NCI-H1048 (cell line): ENCODE results near the gene CFLAR.
"Not testable (repeated sequence)": the region's sequence is repeated elsewhere in the genome, so short reads cannot be mapped to it uniquely, and the experiment has no call there.

Source experiments
- DNase-seq: peaks from one replicate; lab custom pipeline; 2025; lab: John Stamatoyannopoulos, UW

CFLAR gene

DNA sequence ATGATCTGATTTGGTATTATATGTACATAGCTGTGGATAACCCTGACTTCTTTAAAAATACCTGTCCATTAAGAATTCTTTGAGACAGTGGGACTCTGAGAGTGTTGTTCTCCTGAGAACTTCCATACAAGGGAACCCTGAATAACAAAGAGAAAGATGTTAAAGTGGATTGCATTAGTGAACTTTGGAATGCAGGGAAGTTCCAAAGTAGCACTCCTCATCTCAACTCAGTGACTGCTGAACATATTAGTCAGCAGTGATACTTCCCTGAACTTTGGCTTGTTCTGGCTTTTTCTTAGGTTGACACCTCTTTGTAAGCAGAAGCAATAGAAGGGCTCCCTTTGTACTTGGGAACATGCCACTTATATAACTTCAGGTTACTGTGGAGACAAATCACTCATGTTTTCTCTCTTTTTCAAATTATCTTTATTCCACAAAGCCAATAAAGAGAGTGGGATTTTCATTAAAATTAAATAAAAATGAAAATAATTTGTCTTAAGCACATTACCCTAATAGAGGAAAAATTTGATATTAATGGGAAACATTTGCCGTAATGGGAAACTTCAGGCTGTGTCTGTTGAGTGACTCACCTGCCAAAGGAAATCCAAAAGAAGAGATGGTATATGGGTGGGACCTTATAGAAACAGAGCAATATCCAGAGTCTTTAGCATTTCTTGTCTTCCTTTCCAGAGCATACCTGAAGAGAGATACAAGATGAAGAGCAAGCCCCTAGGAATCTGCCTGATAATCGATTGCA, 33.3 kb downstream of the CFLAR start:
- DNase-seq, result no peak

DNA sequence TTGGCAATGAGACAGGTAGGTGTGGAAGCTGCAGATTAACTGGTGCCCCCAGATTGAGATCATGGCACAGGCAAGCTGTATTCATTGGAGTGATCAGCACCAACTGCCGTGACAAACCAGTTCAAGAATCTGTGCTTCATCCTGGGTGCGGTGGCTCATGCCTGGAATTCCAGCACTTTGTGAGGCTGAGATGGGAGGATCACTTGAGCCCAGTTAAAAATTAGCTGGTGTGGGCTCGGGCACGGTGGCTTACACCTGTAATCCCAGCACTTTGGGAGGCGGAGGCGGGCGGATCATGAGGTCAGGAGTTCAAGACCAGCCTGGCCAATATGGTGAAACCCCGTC, 33.8 kb downstream of the CFLAR start:
- DNase-seq, result not testable (repeated sequence)

DNA sequence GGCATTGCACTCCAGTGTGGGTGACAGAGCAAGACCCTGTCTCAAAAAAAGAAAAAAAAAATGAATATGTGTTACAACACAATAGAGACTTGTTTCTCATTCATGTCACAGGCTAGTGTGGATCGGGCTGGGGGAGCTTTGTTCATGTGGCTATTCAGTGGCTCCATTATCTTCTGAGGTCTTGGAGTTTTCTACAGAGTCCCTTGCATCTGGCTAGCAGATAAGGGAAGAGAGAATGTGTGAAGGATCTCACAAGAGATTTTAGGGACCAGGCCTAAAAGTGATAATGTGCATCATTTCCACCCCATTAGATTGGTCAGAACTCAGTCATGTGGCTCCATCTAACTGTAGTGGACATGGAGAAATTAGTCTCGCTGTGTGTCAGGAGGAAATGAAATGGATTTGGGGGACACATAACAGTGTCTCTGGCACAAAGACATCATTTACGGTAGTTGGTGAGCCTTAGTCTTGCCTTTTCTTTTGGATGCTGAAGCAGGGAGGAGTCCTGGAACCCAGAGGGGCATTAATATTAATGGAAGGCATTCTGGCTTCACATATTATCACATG, 34.6 kb downstream of the CFLAR start:
- DNase-seq, result no peak

DNA sequence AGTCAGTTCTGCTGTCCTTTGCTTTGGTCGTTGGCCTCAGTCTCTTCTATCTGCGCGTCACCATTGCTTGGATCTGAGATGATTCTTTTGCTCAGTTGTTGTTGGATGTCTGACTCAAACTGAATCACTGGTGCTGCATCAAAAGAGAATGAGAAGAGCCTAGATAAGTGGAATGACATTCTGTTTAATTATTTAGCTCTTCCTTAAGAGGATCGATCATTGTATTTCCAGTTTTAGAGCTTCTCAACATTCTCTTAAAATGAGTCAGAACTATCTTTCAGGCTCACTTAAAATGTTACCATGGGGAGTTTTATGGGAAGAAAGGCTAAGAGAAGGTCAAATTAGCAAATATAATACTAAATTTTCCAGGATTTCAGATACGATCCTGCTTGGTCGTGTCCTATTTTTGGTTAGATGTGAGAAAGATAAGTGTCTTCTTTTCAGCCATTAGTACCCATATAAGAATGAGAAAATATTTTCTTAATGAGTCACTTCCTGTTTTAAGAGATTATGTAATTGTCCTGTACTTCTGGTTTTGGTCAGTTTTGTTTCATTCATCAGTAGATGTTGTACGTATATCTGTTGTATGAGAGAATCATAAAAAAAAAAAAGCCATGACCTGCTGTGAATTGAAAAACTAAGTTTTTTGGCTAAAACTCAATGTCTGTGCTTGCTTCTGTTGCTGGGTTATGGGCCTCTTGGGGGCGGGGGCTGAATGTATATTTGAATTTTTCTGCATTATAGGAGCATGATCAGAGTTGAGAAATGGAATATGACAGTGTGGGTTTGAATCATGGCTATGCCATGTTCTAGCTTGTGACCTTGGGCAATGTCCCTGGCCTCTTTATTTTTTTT, 35.4 kb downstream of the CFLAR start:
- DNase-seq, result no peak

DNA sequence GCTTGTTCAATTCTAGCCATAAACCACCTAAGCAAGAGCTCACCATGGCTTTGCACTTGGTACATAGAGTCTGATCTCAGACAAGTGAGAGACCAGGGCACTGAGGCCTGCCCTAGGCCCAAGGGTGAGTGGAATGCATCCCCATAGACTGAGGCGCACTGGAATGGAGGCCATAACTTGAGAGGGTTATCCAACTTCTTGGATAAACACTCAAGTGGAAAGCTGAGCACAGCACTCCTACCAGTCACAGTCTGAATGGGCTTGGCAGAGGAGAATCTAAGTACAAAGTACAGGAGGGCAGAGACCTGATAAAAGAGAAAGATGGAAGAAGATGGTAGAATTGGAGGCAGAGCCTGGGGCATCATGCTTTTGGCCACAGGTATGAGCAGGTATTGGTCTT, 36.6 kb downstream of the CFLAR start:
- DNase-seq, result no peak

DNA sequence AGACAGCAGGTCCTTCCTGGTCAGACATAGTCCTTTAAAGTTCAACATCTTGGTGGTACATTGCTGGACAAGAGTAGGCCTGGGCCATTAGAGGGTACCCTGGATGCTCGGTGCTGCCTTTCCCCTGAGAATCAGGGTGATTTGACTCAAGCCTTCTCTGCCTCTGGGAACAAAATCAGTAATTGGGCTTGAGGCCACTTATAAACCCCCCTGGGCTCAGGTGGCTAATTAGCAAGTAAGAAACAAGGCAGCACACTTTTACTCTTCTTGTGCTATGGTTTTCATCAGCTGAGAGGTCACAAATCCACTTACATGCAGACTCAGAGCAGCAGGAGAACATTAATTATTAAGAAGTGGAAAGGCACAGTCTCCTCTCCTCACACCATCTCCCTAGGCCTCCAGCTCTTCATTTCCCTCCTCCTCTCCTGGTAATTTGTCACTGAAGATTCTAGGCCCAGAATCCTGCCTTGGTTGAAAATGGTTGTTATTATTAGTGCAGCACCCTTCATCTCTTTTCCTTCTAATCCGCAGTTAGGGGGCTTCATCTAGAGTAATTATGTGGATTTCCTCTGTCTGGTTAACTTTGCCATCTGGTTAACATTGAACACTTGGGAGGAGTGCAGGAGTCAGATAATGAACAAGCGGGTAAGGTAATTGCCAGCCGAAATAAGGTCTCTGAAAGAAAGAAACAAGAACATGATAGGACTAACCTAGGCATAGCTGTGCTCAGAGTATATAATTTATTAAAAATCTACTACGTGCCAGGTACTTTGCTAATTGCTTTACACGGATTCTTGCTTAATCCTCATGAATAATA, 37.2 kb downstream of the CFLAR start:
- DNase-seq, result no peak

DNA sequence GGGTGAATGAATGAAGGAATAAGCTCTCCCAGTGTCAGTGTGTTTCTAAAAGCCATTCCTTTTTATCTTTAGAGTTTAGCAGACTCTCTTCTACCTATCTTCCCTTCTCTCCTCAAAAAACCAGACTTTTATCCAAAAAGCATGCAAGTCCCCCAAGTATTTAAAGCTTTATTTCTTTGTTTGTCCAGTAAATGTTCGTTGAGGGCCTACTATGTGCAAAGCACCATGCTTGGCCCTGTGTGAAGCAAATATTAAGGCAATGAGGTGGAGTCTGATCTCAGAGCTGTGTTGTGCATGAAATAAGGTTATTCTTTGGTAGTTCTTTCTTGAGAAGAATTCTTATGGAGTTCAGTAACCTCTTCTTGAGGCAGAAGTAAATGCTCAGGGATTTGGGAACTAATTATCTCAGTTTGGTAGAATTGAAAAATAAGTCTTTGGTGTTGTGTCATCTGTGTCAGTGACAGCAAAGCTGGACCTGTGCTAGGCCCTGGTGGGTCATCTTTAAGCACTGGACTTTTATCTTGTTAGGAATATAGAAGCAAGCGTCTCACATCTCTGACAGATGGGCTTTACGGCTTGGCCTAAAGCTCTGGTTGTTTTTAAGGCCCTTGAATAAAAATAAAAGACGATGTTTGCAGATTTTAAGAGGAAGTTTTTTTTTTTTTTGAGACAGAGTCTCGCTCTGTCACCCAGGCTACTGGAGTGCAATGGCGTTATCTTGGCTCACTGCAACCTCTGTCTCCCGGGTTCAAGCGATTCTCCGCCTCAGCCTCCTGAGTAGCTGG, 38.8 kb downstream of the CFLAR start:
- no peak for DNase-seq

DNA sequence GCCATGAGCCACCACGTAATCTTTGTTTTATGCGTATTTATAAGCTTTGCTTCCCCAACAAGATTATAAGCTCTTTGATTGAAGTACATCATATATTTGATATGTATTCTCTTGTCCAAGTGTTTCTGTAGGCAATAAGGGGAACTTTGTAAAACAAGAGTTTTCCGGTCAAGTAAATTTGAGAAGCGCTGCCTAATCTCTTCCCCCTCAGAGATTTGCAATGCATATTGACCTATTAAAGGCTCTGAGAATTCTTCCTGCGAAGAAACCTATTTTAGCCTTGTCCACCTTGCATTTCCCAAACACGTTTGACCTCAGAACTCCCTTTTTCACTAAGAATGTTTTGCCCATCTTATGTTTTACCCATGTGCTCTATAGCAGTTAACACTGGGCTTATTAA, 40.1 kb downstream of the CFLAR start:
- no peak for DNase-seq

DNA sequence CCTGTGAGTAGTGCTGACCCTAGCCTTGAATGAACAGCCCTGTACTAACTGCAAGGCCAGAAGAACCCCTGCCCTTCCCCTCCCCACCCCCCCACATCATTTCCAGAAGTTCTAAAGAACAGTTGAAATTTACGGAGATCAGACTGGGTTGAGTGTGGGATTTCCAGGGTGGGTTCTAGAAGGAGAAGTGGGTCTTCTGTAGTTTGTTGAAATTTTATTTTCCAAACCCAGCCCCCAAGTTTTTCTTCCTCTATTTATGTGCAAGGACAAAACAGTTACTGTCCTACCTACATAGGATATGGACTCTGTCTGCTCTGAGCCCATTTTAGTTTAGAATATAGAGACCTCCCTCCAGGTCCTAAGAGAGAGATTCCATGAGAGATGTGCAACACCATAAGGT, 40.7 kb downstream of the CFLAR start:
- no peak for DNase-seq

DNA sequence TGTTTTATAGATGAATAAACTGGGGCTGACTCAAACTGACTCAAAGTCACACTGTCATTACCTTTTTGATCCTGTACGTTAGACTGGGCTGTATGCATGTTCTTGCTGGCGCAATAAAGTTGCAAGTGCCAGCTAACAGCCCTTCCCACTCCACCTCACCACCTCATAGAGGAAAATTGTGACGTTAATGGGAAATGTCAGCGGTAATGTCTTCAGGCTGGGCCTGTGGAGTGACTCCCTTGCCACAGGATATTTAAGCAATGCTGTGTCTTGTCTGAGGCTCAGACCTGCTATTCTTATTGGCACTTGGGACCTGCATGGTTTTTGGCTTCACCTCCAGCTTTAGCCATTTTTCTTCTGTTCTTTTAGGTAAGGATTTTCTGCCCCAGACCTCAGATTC, 41.7 kb downstream of the CFLAR start:
- DNase-seq, result no peak

DNA sequence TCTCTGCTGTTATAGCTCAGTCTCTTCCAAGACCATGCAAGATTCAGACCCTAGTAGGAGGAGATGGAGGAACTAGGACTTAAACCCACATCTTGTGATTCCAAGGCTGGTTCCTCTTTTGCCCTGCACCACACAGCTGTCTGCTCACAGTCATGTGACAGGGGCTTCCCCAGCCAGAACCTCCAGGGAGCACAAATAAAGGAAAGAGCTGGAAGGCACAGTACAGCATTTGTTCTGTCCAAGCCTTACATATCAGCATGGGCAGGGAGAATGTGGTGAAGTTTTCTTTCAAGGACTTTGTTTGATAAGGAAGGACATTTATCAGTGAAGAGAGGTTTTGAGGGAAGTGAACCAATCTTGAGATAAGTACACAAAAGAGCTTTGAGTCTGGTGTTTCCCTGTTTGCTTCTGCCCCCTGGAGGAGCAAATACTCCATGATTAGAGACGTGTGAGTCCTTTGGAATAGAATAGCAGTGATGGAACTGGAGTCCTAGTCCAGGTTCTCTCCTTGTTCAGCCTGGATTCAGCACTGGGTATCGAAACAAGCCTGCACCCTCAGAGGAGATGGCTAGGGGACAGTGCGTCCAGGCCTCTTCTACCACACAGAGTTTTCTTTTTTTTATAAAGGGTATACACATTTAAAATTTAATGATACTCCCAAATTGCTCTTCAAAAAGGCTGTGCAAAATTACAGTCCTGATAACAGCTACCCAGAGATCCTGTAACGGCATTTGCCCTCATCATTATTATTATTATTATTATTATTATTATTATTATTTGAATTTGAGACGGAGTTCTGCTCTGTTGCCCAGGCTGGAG, 42.4 kb downstream of the CFLAR start:
- no peak for DNase-seq

DNA sequence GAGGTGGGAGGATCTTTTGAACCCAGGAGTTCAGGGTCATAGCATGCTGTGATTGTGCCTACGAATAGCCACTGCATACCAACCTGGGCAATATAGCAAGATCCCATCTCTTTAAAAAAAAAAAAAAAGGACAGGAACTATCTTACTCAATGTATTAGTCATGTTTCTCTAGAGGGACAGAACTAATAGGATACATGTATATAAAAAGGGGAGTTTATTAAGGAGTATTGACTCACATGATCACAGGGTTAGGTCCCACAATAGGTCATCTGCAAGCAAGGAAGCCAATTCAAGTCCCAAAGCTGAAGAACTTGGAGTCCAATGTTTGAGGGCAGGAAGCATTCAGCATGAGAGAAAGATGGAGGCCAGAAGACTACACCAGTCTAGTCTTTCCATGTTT, 48.2 kb downstream of the CFLAR start:
- no peak for DNase-seq

DNA sequence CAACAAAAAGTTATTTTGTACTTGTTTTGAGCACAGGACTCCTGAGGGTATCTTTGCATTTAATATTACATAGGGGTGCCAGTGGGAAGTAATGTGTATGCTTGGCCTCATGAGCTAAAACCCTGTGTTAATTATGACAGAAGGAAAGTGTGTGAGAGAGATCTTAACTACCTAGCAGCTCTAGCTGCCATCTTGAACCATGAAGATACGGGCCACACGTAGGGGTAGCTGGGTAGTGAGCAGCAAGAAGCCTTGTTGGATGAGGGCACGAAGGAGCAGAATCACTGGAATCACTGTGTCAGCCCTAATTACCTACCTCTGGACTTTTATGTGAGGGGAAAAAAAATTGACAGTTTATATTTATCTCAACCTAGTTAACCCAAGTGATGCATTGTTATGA, 51.6 kb downstream of the CFLAR start:
- DNase-seq, result no peak

DNA sequence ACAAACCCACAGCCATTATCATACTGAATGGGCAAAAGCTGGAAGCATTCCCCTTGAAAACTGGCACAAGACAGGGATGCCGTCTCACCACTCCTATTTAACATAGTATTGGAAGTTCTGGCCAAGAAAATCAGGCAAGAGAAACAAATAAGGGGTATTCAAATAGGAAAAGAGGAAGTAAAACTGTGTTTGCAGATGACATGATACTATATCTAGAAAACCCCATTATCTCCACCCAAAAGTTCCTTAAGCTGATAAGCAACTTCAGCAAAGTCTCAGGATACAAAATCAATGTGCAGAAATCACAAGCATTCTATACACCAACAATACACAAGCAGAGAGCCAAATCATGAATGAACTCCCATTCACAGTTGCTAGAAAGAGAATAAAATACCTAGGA, 52.5 kb downstream of the CFLAR start:
- DNase-seq, result not testable (repeated sequence)

DNA sequence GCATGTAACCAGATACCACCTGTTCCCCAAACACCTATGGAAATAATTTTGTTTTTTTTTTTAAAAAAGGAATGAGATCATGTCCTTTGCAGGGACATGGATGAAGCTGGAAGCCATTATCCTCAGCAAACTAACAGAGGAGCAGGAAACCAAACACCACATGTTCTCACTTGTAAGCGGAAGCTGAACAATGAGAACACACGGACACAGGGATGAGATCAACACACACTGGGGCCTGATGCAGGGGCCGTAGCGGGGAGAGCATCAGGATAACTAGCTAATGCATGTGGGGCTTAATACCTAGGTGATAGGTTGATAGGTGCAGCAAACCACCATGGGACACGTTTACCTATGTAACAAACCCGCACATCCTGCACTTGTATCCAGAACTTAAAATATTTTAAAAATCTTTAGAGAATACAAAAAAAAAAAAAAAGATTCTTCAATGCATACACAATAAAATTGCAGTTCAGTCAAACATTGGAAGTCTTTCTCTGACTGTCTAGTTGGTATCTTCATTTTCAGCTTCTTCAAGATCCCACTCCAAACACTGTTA, 55.4 kb downstream of the CFLAR start:
- DNase-seq, result no peak

DNA sequence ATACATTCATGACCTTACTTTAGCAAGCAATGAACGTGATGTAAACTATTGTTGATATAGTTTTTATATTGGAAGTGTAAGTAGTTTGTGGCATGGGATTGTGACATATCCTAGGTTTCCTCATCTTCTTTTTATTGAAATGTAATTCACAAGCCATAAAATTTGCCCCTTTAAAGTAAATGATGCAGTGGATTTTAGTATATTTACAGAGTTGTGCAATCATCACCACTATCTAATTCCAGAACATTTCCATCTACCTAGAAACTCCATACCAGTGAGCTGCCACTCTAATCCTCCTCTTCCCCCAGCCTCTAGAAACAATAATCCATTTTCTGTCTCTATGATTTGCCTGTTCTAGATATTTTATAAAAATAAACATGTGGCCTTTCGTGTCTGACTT, 56.3 kb downstream of the CFLAR start:
- DNase-seq, result no peak

DNA sequence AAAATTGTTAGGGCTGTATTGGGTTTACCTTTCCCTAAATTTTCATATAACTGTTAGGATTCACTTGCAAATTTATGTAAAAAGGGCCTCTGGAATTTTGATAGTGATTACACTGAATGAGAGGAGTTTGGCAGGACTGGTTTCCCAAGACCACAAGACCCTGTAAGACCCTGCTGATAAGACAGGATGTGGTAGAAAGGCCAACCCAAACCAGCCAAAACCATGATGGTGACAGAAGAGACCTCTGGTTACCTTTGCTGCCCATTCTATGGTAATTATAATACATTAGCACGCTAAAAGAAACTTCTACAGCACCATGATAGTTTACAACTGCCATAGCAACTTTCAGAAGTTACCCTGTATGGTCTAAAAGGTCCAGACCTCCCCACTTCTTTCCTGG, 58.7 kb downstream of the CFLAR start:
- no peak for DNase-seq

DNA sequence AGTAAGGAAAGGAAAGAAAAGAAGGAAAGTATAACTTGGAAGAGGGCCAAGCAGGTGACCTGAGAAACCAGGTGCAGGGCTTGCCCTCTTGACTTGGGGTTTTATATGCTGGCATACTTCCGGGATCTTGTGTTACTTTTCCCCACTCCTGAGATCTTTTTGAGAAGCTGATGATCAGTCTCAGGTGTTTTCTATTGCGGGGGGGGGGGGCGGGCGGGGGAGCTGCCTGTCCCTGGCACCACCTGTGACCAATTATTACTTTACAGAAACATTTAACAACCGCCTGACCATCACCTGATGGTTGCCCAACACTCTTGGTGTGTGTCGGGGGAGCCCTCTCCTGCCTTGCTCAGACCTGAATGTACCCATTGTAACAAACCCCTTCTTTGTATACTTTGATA, 60.1 kb downstream of the CFLAR start:
- DNase-seq, result no peak

DNA sequence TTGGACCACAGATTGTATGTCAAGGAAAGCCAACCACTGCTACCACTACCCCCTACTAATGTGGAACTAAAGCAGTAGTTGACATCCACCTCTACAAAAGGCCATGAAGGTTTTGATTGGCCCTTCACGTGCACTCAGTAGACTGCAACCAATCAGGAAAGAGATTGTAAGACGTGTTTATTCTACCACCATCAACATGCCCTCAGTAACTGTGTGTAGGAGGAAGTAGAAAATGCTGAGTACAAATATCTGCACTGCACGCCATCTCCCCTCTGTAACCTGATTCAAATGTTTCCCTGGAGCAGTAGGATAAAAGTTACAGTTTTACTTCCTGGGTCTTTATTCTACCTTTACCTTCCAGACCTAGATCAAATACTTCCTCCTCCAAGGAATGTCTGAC, 64.0 kb downstream of the CFLAR start:
- no peak for DNase-seq

DNA sequence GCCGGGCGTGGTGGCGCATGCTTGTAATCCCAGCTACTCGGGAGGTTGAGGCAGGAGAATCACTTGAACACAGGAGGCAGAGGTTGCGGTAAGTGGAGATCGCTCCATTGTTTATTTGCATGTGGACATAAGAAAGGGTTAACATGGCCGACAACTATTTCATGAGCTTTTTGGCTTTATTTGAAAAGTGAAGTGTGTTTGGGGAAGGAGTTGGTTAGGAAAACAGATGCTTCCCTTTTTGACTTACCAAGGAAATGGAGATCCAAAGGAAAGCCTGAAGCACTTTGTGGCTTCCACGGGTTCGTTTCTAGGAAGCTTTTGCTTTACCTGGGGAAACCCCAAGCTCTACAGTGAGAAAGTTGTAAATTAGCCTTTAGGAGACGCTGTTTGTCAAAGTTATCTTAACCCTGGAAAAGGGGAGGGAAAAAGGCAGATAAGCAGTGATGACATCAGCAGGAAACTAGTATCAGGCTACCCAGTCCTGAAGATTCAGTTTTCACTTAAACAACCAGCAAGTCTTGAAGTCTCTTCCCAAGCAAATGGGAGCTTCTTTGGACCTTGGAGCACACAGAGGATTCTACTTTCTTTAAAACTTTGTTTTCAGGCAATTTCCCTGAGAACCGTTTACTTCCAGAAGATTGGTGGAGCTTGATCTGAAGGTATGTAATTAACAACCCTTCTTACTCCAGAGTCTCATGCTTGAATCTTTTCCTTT, 66.8 kb downstream of the CFLAR start, which contains the start of gene CASP10:
Gene CASP10, plus strand, starts transcription at position 492 of the 715 bp plus-strand sequence. CDS start 2,637 bp downstream, outside the sequence.
- no peak for DNase-seq
